Uterus (tissue), 2 donors: Measurements from ENCODE around the gene KBTBD12.

Source experiments
- POLR2A ChIP-seq, 2 donors: fragments of 450-650 bp; IDR thresholded peaks; one replicate each; pipeline ENCODE4 v1.6.1; 2016; ENCODE audit warnings: antibody characterized with exemption in 2 of 2, mild to moderate bottlenecking in 1 of 2, moderate library complexity in 1 of 2
- TF ChIP-seq, protein P1 (sequence below), 4 experiments: fragments of 200-600 bp in 2 of 4; fragments of 450-650 bp in 2 of 4; sonication (generic) in 2 of 4; IDR thresholded peaks; one replicate each; pipeline ENCODE4 v1.5.1; 2016 to 2019; ENCODE audit warnings: antibody characterized with exemption in 4 of 4, mild to moderate bottlenecking in 2 of 4, moderate library complexity in 1 of 4

DNA sequence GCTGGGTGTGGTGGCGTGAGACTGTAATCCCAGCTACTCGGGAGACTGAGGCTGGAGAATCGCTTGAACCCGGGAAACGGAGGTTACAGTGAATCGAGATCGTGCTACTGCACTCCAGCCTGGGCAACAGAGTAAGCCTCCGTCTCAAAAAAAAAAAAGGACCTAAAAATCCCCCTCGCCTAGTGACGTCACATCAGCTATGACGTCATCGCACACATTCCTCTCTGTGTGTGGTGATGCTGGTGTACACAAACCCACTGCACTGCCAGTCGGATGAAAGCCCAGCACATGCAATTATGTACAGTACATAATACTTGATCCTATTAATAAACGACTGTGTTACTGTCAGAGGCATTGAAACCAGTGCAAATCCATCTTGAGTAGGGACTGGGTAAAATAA, 97.0 kb downstream of the KBTBD12 start:
- TF ChIP-seq, protein P1, sequence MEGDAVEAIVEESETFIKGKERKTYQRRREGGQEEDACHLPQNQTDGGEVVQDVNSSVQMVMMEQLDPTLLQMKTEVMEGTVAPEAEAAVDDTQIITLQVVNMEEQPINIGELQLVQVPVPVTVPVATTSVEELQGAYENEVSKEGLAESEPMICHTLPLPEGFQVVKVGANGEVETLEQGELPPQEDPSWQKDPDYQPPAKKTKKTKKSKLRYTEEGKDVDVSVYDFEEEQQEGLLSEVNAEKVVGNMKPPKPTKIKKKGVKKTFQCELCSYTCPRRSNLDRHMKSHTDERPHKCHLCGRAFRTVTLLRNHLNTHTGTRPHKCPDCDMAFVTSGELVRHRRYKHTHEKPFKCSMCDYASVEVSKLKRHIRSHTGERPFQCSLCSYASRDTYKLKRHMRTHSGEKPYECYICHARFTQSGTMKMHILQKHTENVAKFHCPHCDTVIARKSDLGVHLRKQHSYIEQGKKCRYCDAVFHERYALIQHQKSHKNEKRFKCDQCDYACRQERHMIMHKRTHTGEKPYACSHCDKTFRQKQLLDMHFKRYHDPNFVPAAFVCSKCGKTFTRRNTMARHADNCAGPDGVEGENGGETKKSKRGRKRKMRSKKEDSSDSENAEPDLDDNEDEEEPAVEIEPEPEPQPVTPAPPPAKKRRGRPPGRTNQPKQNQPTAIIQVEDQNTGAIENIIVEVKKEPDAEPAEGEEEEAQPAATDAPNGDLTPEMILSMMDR (IDR thresholded peaks at IDR 0.05): no peak
- TF ChIP-seq POLR2A (IDR thresholded peaks at IDR 0.05): no peak
